Ishikawa (cell line): ENCODE results near the gene DIS3L2.

ENCODE experiments used
- CEBPB ChIP-seq: IDR thresholded peaks from 2 replicates; pipeline ENCODE4 v1.6.1; 2012
- CREB1 ChIP-seq: IDR thresholded peaks from 2 replicates; pipeline ENCODE4 v1.6.1; 2012; ENCODE audit warnings: low read depth
- EGR1 ChIP-seq: IDR thresholded peaks from 2 replicates; pipeline ENCODE4 v1.6.1; 2012
- EP300 ChIP-seq: IDR thresholded peaks from 2 replicates; pipeline ENCODE4 v1.6.1; 2012; ENCODE audit warnings: borderline replicate concordance
- NFIC ChIP-seq: IDR thresholded peaks from 2 replicates; pipeline ENCODE4 v1.6.1; 2012
- RAD21 ChIP-seq: IDR thresholded peaks from 2 replicates; pipeline ENCODE4 v1.6.1; 2012; ENCODE audit warnings: low read depth
- REST ChIP-seq: IDR thresholded peaks from 2 replicates; pipeline ENCODE4 v1.6.1; 2012; ENCODE audit warnings: low read depth, mild to moderate bottlenecking
- TAF1 ChIP-seq: IDR thresholded peaks from 2 replicates; pipeline ENCODE4 v1.6.1; 2012; ENCODE audit warnings: low read depth, mild to moderate bottlenecking
- TCF12 ChIP-seq: IDR thresholded peaks from 2 replicates; pipeline ENCODE4 v1.6.1; 2012; ENCODE audit warnings: low read depth
- TEAD4 ChIP-seq: IDR thresholded peaks from 2 replicates; pipeline ENCODE4 v1.6.1; 2012
- YY1 ChIP-seq: IDR thresholded peaks from 2 replicates; pipeline ENCODE4 v1.6.1; 2012; ENCODE audit warnings: low read depth
- ZBTB7A ChIP-seq: IDR thresholded peaks from 2 replicates; pipeline ENCODE4 v1.6.1; 2012; ENCODE audit warnings: low read depth
- TF ChIP-seq, protein P1 (sequence below): IDR thresholded peaks from 2 replicates; pipeline ENCODE4 v1.6.1; 2012
- TF ChIP-seq, protein P2 (sequence below): IDR thresholded peaks from 2 replicates; pipeline ENCODE4 v1.6.1; 2012

DNA sequence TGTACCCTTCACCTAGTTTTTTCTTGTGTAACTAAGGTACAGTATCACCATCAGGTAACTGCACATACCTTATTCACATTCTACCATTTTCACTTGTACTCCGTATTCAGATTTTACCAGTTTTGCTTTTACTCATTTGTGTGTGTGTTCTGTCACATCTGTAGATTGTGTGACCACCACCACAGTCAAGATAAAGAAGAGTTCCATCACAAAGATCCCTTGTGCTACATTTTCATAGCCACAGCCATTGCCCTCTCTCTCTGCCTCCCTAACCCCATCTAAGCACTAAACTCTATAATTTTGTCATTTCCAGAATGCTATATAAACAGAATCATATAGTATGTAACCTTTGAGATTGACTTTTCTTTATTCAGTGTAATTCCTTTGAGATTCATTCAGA, 23.5 kb downstream of the DIS3L2 start:
- TF ChIP-seq TAF1 (no peak), REST (no peak), ZBTB7A (no peak), YY1 (no peak), CREB1 (no peak), EGR1 (no peak), RAD21 (no peak), EP300 (no peak), TEAD4 (no peak), TCF12 (no peak), CEBPB (no peak), NFIC (no peak)
- TF ChIP-seq, protein P1, sequence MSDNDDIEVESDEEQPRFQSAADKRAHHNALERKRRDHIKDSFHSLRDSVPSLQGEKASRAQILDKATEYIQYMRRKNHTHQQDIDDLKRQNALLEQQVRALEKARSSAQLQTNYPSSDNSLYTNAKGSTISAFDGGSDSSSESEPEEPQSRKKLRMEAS = no peak
- TF ChIP-seq, protein P2, sequence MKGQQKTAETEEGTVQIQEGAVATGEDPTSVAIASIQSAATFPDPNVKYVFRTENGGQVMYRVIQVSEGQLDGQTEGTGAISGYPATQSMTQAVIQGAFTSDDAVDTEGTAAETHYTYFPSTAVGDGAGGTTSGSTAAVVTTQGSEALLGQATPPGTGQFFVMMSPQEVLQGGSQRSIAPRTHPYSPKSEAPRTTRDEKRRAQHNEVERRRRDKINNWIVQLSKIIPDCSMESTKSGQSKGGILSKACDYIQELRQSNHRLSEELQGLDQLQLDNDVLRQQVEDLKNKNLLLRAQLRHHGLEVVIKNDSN = no peak
